ENCODE results near the gene MARCHF3.
A peak's percentile ranks its signal among the peaks of the same experiment; 100 is the strongest.
"Not testable (repeated sequence)": the region's sequence is repeated elsewhere in the genome, so short reads cannot be mapped to it uniquely, and the experiment has no call there.

Gene MARCHF3

GRCh38 chr5:126915496-126915895, 114.9 kb downstream of the MARCHF3 start:
- no peaks in the 10 kb centered on the region for H3K27me3 ChIP-seq (ENCODE audit: insufficient read depth, low read length, poor library complexity)
- no peak overlapping the region for H2AK5ac ChIP-seq (ENCODE audit: low read length)
- no peak overlapping the region for H3K27ac ChIP-seq (ENCODE audit: low read depth, low read length)
- H3K56ac ChIP-seq (ENCODE audit: low read length) = no peak overlapping the region
- H3K4ac ChIP-seq (ENCODE audit: low read depth, low read length) = no peak overlapping the region
- H3K4me1 ChIP-seq (ENCODE audit: control insufficient read depth, low read depth, low read length) = peaks cover 3% of the 10 kb centered on the region
- no peak overlapping the region for H2BK5ac ChIP-seq (ENCODE audit: low read length)
- H3K23ac ChIP-seq (ENCODE audit: low read length) = no peak overlapping the region
- H3K18ac ChIP-seq (ENCODE audit: low read length) = no peak overlapping the region
- no peaks in the 10 kb centered on the region for H3K79me2 ChIP-seq (ENCODE audit: control insufficient read depth, insufficient read depth, low read length)
- no peak overlapping the region for H4K8ac ChIP-seq (ENCODE audit: low read depth, low read length)
- H3K9ac ChIP-seq (ENCODE audit: low read length) = no peak overlapping the region
- H2BK120ac ChIP-seq (ENCODE audit: low read depth, low read length) = no peak overlapping the region
- H4K5ac ChIP-seq (ENCODE audit: low read length) = no peak overlapping the region
- no peak overlapping the region for H2BK15ac ChIP-seq (replicated peaks; ENCODE audit: low read depth)
- H3K36me3 ChIP-seq (ENCODE audit: control insufficient read depth, insufficient read depth, low read length) = no peaks in the 10 kb centered on the region
- no peak overlapping the region for H3K4me2 ChIP-seq (ENCODE audit: low read length)
- H3K4me3 ChIP-seq (ENCODE audit: low read length) = no peak overlapping the region
- DNase-seq = no peak
- H3K79me1 ChIP-seq (ENCODE audit: low read length) = no peaks in the 10 kb centered on the region
- WGBS (ENCODE audit: extremely low coverage, insufficient coverage, low lambda C conversion rate) = no CpG with 5 or more reads among the region's 2 CpGs

- Histone ChIP-seq H3K79me2 (ENCODE audit: control insufficient read depth, insufficient read depth, low read length) (no peaks in the 10 kb centered on the region), H4K8ac (ENCODE audit: low read depth, low read length) (no peak overlapping the region), H3K9ac (ENCODE audit: low read length) (no peak overlapping the region), H3K4ac (ENCODE audit: low read depth, low read length) (no peak overlapping the region), H3K36me3 (ENCODE audit: control insufficient read depth, insufficient read depth, low read length) (no peaks in the 10 kb centered on the region), H3K27ac (ENCODE audit: low read depth, low read length) (no peak overlapping the region), H3K4me3 (ENCODE audit: low read length) (no peak overlapping the region), H2BK15ac (replicated peaks; ENCODE audit: low read depth) (no peak overlapping the region), H3K4me1 (ENCODE audit: control insufficient read depth, low read depth, low read length) (peaks cover 3% of the 10 kb centered on the region), H3K79me1 (ENCODE audit: low read length) (no peaks in the 10 kb centered on the region), H3K23ac (ENCODE audit: low read length) (no peak overlapping the region), H3K4me2 (ENCODE audit: low read length) (no peak overlapping the region), H2AK5ac (ENCODE audit: low read length) (no peak overlapping the region), H3K56ac (ENCODE audit: low read length) (no peak overlapping the region), H4K5ac (ENCODE audit: low read length) (no peak overlapping the region), H2BK120ac (ENCODE audit: low read depth, low read length) (no peak overlapping the region), H3K18ac (ENCODE audit: low read length) (no peak overlapping the region), H3K27me3 (ENCODE audit: insufficient read depth, low read length, poor library complexity) (no peaks in the 10 kb centered on the region), H2BK5ac (ENCODE audit: low read length) (no peak overlapping the region)
- WGBS (ENCODE audit: extremely low coverage, insufficient coverage, low lambda C conversion rate) = no CpG with 5 or more reads among the region's 9 CpGs
- DNase-seq = no peak
Observed at GRCh38 chr5:126914801-126915436, 115.4 kb downstream of the MARCHF3 start.

GRCh38 chr5:126912616-126913200, 117.7 kb downstream of the MARCHF3 start:
- Histone ChIP-seq H3K4me3 (ENCODE audit: low read length) (no peak overlapping the region), H3K9ac (ENCODE audit: low read length) (no peak overlapping the region), H3K56ac (ENCODE audit: low read length) (no peak overlapping the region), H4K5ac (ENCODE audit: low read length) (no peak overlapping the region), H2AK5ac (ENCODE audit: low read length) (no peak overlapping the region), H3K4ac (ENCODE audit: low read depth, low read length) (no peak overlapping the region), H2BK120ac (ENCODE audit: low read depth, low read length) (no peak overlapping the region), H3K36me3 (ENCODE audit: control insufficient read depth, insufficient read depth, low read length) (no peaks in the 10 kb centered on the region), H2BK5ac (ENCODE audit: low read length) (no peak overlapping the region), H3K4me2 (ENCODE audit: low read length) (no peak overlapping the region), H3K23ac (ENCODE audit: low read length) (no peak overlapping the region), H3K27me3 (ENCODE audit: insufficient read depth, low read length, poor library complexity) (no peaks in the 10 kb centered on the region), H3K27ac (ENCODE audit: low read depth, low read length) (no peak overlapping the region), H3K4me1 (ENCODE audit: control insufficient read depth, low read depth, low read length) (peaks cover 3% of the 10 kb centered on the region), H2BK15ac (replicated peaks; ENCODE audit: low read depth) (no peak overlapping the region), H4K8ac (ENCODE audit: low read depth, low read length) (no peak overlapping the region), H3K79me2 (ENCODE audit: control insufficient read depth, insufficient read depth, low read length) (no peaks in the 10 kb centered on the region), H3K79me1 (ENCODE audit: low read length) (no peaks in the 10 kb centered on the region), H3K18ac (ENCODE audit: low read length) (no peak overlapping the region)
- no CpG with 5 or more reads among the region's 6 CpGs for WGBS (ENCODE audit: extremely low coverage, insufficient coverage, low lambda C conversion rate)
- no peak for DNase-seq

GRCh38 chr5:126911986-126912385, 118.4 kb downstream of the MARCHF3 start:
- no peaks in the 10 kb centered on the region for H3K36me3 ChIP-seq (ENCODE audit: control insufficient read depth, insufficient read depth, low read length)
- no peak overlapping the region for H2BK5ac ChIP-seq (ENCODE audit: low read length)
- H3K27me3 ChIP-seq (ENCODE audit: insufficient read depth, low read length, poor library complexity) = no peaks in the 10 kb centered on the region
- no peak overlapping the region for H3K4me2 ChIP-seq (ENCODE audit: low read length)
- no peak for DNase-seq
- H3K4me3 ChIP-seq (ENCODE audit: low read length) = no peak overlapping the region
- no peak overlapping the region for H4K5ac ChIP-seq (ENCODE audit: low read length)
- H3K4ac ChIP-seq (ENCODE audit: low read depth, low read length) = no peak overlapping the region
- H3K23ac ChIP-seq (ENCODE audit: low read length) = no peak overlapping the region
- H2AK5ac ChIP-seq (ENCODE audit: low read length) = no peak overlapping the region
- no peak overlapping the region for H2BK120ac ChIP-seq (ENCODE audit: low read depth, low read length)
- WGBS (ENCODE audit: extremely low coverage, insufficient coverage, low lambda C conversion rate) = no CpG with 5 or more reads among the region's 3 CpGs
- H3K9ac ChIP-seq (ENCODE audit: low read length) = no peak overlapping the region
- H3K56ac ChIP-seq (ENCODE audit: low read length) = no peak overlapping the region
- no peak overlapping the region for H2BK15ac ChIP-seq (replicated peaks; ENCODE audit: low read depth)
- H3K79me2 ChIP-seq (ENCODE audit: control insufficient read depth, insufficient read depth, low read length) = no peaks in the 10 kb centered on the region
- no peak overlapping the region for H3K18ac ChIP-seq (ENCODE audit: low read length)
- H3K79me1 ChIP-seq (ENCODE audit: low read length) = no peaks in the 10 kb centered on the region
- H4K8ac ChIP-seq (ENCODE audit: low read depth, low read length) = no peak overlapping the region
- H3K27ac ChIP-seq (ENCODE audit: low read depth, low read length) = no peak overlapping the region
- H3K4me1 ChIP-seq (ENCODE audit: control insufficient read depth, low read depth, low read length) = peaks cover 3% of the 10 kb centered on the region

- WGBS (ENCODE audit: extremely low coverage, insufficient coverage, low lambda C conversion rate) = no CpG with 5 or more reads among the region's 2 CpGs
- Histone ChIP-seq H3K23ac (ENCODE audit: low read length) (no peak overlapping the region), H2AK5ac (ENCODE audit: low read length) (no peak overlapping the region), H2BK15ac (replicated peaks; ENCODE audit: low read depth) (no peak overlapping the region), H3K9ac (ENCODE audit: low read length) (no peak overlapping the region), H4K8ac (ENCODE audit: low read depth, low read length) (no peak overlapping the region), H3K4me2 (ENCODE audit: low read length) (no peak overlapping the region), H3K4me3 (ENCODE audit: low read length) (peak overlapping the region; percentile 5), H3K36me3 (ENCODE audit: control insufficient read depth, insufficient read depth, low read length) (no peaks in the 10 kb centered on the region), H3K27ac (ENCODE audit: low read depth, low read length) (no peak overlapping the region), H3K79me1 (ENCODE audit: low read length) (no peaks in the 10 kb centered on the region), H3K4me1 (ENCODE audit: control insufficient read depth, low read depth, low read length) (peaks cover 3% of the 10 kb centered on the region), H3K18ac (ENCODE audit: low read length) (no peak overlapping the region), H2BK120ac (ENCODE audit: low read depth, low read length) (no peak overlapping the region), H3K4ac (ENCODE audit: low read depth, low read length) (no peak overlapping the region), H3K56ac (ENCODE audit: low read length) (no peak overlapping the region), H3K27me3 (ENCODE audit: insufficient read depth, low read length, poor library complexity) (no peaks in the 10 kb centered on the region), H2BK5ac (ENCODE audit: low read length) (no peak overlapping the region), H3K79me2 (ENCODE audit: control insufficient read depth, insufficient read depth, low read length) (no peaks in the 10 kb centered on the region), H4K5ac (ENCODE audit: low read length) (no peak overlapping the region)
- DNase-seq = no peak
Observed at GRCh38 chr5:126909856-126910255, 120.5 kb downstream of the MARCHF3 start.

GRCh38 chr5:126904407-126904806, 126.0 kb downstream of the MARCHF3 start:
- WGBS (ENCODE audit: extremely low coverage, insufficient coverage, low lambda C conversion rate) = no CpG with 5 or more reads among the region's 1 CpG
- H2BK15ac ChIP-seq (replicated peaks; ENCODE audit: low read depth); H3K23ac ChIP-seq (ENCODE audit: low read length): not testable (repeated sequence)

More at GRCh38 chr5:126904407-126904806, 126.0 kb downstream of the MARCHF3 start:
- H4K8ac ChIP-seq (ENCODE audit: low read depth, low read length); H2AK5ac ChIP-seq (ENCODE audit: low read length); H4K5ac ChIP-seq (ENCODE audit: low read length); H3K36me3 ChIP-seq (ENCODE audit: control insufficient read depth, insufficient read depth, low read length); H3K56ac ChIP-seq (ENCODE audit: low read length); H3K79me1 ChIP-seq (ENCODE audit: low read length); H3K79me2 ChIP-seq (ENCODE audit: control insufficient read depth, insufficient read depth, low read length); H3K4me1 ChIP-seq (ENCODE audit: control insufficient read depth, low read depth, low read length); H3K27ac ChIP-seq (ENCODE audit: low read depth, low read length); DNase-seq; H3K27me3 ChIP-seq (ENCODE audit: insufficient read depth, low read length, poor library complexity); H2BK5ac ChIP-seq (ENCODE audit: low read length); H3K4me2 ChIP-seq (ENCODE audit: low read length); H2BK120ac ChIP-seq (ENCODE audit: low read depth, low read length); H3K18ac ChIP-seq (ENCODE audit: low read length); H3K4me3 ChIP-seq (ENCODE audit: low read length); H3K9ac ChIP-seq (ENCODE audit: low read length); H3K4ac ChIP-seq (ENCODE audit: low read depth, low read length): not testable (repeated sequence)

Data from mesendoderm (in vitro differentiated cells).